Gastroesophageal sphincter (tissue), 3 donors: ENCODE measurements around the gene CCNG2.

Experiments used
- EP300 ChIP-seq: sonication (generic); formaldehyde crosslinking; IDR thresholded peaks from one replicate; pipeline ENCODE4 v1.6.1; 2017; ENCODE audit warnings: antibody characterized with exemption, mild to moderate bottlenecking
- POLR2A ChIP-seq, 2 donors: fragments of 450-650 bp; IDR thresholded peaks; one replicate each; pipeline ENCODE4 v1.6.1; 2017; ENCODE audit warnings: antibody characterized with exemption in 2 of 2, mild to moderate bottlenecking in 2 of 2, moderate library complexity in 1 of 2
- POLR2AphosphoS5 ChIP-seq: sonication (generic); formaldehyde crosslinking; IDR thresholded peaks from one replicate; pipeline ENCODE4 v1.6.1; 2017; ENCODE audit warnings: antibody characterized with exemption
- TF ChIP-seq, protein P1 (sequence below), 4 experiments: fragments of 200-600 bp in 2 of 4; fragments of 450-650 bp in 2 of 4; sonication (generic) in 1 of 4; IDR thresholded peaks; one replicate each; pipeline ENCODE4 v1.5.1; 2017 to 2019; ENCODE audit warnings: antibody characterized with exemption in 4 of 4, mild to moderate bottlenecking in 2 of 4, moderate library complexity in 2 of 4

DNA sequence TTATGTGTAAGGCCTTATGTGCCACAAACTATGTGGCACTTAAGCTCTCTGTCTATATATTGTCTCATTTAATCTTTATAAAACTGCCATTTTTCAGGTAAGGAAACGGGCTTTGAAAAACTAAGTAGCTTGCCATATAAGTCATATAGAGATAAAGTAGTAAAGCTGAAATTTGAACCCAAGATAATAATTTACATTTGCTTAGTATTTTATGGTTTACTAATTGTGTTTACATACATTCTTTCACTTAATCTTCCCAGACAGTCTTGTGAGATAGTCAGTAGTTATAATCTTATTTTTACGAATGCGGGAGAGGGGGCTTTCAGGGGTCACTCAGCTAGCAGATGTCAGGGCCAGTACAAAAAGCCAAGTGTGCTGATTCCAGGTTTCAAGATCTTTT is 13.9 kb upstream of the CCNG2 start:
- no peak for TF ChIP-seq POLR2A (IDR thresholded peaks at IDR 0.05)
- no peak for TF ChIP-seq EP300
- TF ChIP-seq, protein P1, sequence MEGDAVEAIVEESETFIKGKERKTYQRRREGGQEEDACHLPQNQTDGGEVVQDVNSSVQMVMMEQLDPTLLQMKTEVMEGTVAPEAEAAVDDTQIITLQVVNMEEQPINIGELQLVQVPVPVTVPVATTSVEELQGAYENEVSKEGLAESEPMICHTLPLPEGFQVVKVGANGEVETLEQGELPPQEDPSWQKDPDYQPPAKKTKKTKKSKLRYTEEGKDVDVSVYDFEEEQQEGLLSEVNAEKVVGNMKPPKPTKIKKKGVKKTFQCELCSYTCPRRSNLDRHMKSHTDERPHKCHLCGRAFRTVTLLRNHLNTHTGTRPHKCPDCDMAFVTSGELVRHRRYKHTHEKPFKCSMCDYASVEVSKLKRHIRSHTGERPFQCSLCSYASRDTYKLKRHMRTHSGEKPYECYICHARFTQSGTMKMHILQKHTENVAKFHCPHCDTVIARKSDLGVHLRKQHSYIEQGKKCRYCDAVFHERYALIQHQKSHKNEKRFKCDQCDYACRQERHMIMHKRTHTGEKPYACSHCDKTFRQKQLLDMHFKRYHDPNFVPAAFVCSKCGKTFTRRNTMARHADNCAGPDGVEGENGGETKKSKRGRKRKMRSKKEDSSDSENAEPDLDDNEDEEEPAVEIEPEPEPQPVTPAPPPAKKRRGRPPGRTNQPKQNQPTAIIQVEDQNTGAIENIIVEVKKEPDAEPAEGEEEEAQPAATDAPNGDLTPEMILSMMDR (IDR thresholded peaks at IDR 0.05), result no peak
- no peak for TF ChIP-seq POLR2AphosphoS5
